Dedifferentiated amniotic fluid mesenchymal stem cell (primary cell): ENCODE measurements around the gene ACSM3.
"Not testable (repeated sequence)": the region's sequence is repeated elsewhere in the genome, so short reads cannot be mapped to it uniquely, and the experiment has no call there.

Source experiments
- DNase-seq: peaks from one replicate; pipeline ENCODE4 v3.0.0-alpha.2; 2016; ENCODE audit errors: extremely low spot score

Gene ACSM3

GRCh38 chr16:20763461-20764232, at the start of gene ACSM3:
ACSM3 (plus strand) TSS chr16:20764014; CDS start chr16:20770035, 6,021 bp downstream.
- peak; percentile 81 for DNase-seq

- DNase-seq, result not testable (repeated sequence)
Measured at GRCh38 chr16:20717718-20718117, 46.1 kb upstream of the ACSM3 start.

- no peak for DNase-seq
Measured at GRCh38 chr16:20720251-20720650, 43.6 kb upstream of the ACSM3 start.

GRCh38 chr16:20726661-20727060, 37.2 kb upstream of the ACSM3 start:
- no peak for DNase-seq

- DNase-seq, result no peak
Measured at GRCh38 chr16:20727181-20727580, 36.6 kb upstream of the ACSM3 start.

GRCh38 chr16:20729141-20729540, 34.7 kb upstream of the ACSM3 start:
- no peak for DNase-seq

GRCh38 chr16:20734056-20734455, 29.8 kb upstream of the ACSM3 start:
- DNase-seq, result no peak

GRCh38 chr16:20734782-20735181, 29.0 kb upstream of the ACSM3 start:
- no peak for DNase-seq

GRCh38 chr16:20735490-20735889, 28.3 kb upstream of the ACSM3 start:
- no peak for DNase-seq

- no peak for DNase-seq
Measured at GRCh38 chr16:20740007-20740883, 23.6 kb upstream of the ACSM3 start.

- peak; percentile 62 for DNase-seq
Measured at GRCh38 chr16:20740901-20741521, 22.8 kb upstream of the ACSM3 start.

GRCh38 chr16:20741554-20742285, 22.1 kb upstream of the ACSM3 start, which contains the start of gene THUMPD1:
THUMPD1 (minus strand) TSS chr16:20741818; CDS start chr16:20741739, 79 bp downstream.
- peak; percentile 96 for DNase-seq

GRCh38 chr16:20743591-20743990, 20.2 kb upstream of the ACSM3 start:
- DNase-seq, result no peak

GRCh38 chr16:20744922-20745440, 18.8 kb upstream of the ACSM3 start:
- DNase-seq, result no peak

- DNase-seq, result no peak
Measured at GRCh38 chr16:20746461-20746860, 17.4 kb upstream of the ACSM3 start.

- no peak for DNase-seq
Measured at GRCh38 chr16:20747030-20747816, 16.6 kb upstream of the ACSM3 start.

- DNase-seq, result no peak
Measured at GRCh38 chr16:20749474-20749873, 14.3 kb upstream of the ACSM3 start.

GRCh38 chr16:20750558-20750957, 13.3 kb upstream of the ACSM3 start:
- DNase-seq, result no peak

- no peak for DNase-seq
Measured at GRCh38 chr16:20753727-20754126, 10.1 kb upstream of the ACSM3 start.

- DNase-seq, result no peak
Measured at GRCh38 chr16:20755238-20755637, 8.6 kb upstream of the ACSM3 start.
